Measurements from ENCODE around the gene FUBP3.
"Not testable (repeated sequence)": the region's sequence is repeated elsewhere in the genome, so short reads cannot be mapped to it uniquely, and the experiment has no call there.

FUBP3 gene

DNA sequence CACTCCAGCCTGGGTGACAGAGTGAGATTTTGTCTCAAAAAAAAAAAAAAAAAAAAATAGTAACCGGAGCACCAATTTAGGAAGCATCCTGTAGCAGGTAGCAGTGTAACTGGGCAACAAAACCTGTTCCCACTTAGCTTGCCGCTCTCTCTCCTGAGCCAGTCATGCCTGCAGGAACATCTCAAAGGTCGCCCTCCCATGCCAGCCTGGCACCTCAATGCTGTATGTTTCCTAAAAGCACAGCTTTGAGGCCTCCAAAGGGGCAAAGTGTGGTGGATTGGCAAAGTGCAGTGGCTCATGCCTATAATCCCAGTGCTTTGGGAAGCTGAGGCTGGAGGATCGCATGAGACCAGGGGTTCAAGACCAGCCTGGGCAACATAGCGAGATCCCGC is 22.3 kb upstream of the FUBP3 start:
- H3K4me1 ChIP-seq (ENCODE audit: low read length) = no peaks in the 10 kb centered on the region
- H3K79me2 ChIP-seq (ENCODE audit: low read length) = no peaks in the 10 kb centered on the region
- no peak for TF ChIP-seq EZH2phosphoT487 (IDR thresholded peaks at IDR 0.05; ENCODE audit: low read depth)
- TF ChIP-seq, protein P1, sequence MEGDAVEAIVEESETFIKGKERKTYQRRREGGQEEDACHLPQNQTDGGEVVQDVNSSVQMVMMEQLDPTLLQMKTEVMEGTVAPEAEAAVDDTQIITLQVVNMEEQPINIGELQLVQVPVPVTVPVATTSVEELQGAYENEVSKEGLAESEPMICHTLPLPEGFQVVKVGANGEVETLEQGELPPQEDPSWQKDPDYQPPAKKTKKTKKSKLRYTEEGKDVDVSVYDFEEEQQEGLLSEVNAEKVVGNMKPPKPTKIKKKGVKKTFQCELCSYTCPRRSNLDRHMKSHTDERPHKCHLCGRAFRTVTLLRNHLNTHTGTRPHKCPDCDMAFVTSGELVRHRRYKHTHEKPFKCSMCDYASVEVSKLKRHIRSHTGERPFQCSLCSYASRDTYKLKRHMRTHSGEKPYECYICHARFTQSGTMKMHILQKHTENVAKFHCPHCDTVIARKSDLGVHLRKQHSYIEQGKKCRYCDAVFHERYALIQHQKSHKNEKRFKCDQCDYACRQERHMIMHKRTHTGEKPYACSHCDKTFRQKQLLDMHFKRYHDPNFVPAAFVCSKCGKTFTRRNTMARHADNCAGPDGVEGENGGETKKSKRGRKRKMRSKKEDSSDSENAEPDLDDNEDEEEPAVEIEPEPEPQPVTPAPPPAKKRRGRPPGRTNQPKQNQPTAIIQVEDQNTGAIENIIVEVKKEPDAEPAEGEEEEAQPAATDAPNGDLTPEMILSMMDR (IDR thresholded peaks at IDR 0.05; ENCODE audit: low read depth, low read length) = no peak
- H3K27ac ChIP-seq (ENCODE audit: low read length) = no peak overlapping the region
- H3K36me3 ChIP-seq (replicated peaks; ENCODE audit: low read depth, low read length) = no peaks in the 10 kb centered on the region
- no peaks in the 10 kb centered on the region for H3K27me3 ChIP-seq (ENCODE audit: low read depth, low read length)
- H3K9me3 ChIP-seq (ENCODE audit: insufficient read depth, low read length) = no peaks in the 10 kb centered on the region
- H3K4me2 ChIP-seq (ENCODE audit: low read length) = no peak overlapping the region
- no peaks in the 10 kb centered on the region for H4K20me1 ChIP-seq (ENCODE audit: insufficient read depth, low read length)
- H2AFZ ChIP-seq (ENCODE audit: low read depth, low read length) = no peak overlapping the region
- no peak overlapping the region for H3K4me3 ChIP-seq (ENCODE audit: low read length)
- H3K9ac ChIP-seq (ENCODE audit: low read length) = no peak overlapping the region

DNA sequence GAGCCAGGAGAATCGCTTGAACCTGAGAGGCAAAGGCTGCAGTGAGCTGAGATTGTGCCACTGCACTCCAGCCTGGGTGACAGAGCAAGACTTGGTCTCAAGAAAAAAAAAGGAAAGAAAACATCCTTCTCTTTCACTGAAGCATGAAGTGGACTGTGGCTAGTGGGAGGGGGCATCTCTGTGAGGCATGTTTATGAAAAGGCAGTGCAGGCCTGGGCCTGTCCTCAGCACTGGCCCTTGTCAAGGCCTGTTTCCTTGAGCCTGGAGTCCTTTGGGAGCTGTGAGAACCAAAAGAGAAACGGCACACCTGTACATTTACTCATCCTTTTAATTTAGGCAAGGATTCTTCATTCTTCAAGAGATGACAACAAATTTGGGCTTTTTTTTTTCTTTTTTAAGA is 18.3 kb upstream of the FUBP3 start:
- H3K27me3 ChIP-seq (ENCODE audit: low read depth, low read length) = no peaks in the 10 kb centered on the region
- H4K20me1 ChIP-seq (ENCODE audit: insufficient read depth, low read length) = no peaks in the 10 kb centered on the region
- no peaks in the 10 kb centered on the region for H3K79me2 ChIP-seq (ENCODE audit: low read length)
- H3K27ac ChIP-seq (ENCODE audit: low read length) = no peak overlapping the region
- H3K4me3 ChIP-seq (ENCODE audit: low read length) = no peak overlapping the region
- no peaks in the 10 kb centered on the region for H3K36me3 ChIP-seq (replicated peaks; ENCODE audit: low read depth, low read length)
- H3K9ac ChIP-seq (ENCODE audit: low read length) = no peak overlapping the region
- H3K9me3 ChIP-seq (ENCODE audit: insufficient read depth, low read length) = no peaks in the 10 kb centered on the region
- H3K4me1 ChIP-seq (ENCODE audit: low read length) = no peaks in the 10 kb centered on the region
- H2AFZ ChIP-seq (ENCODE audit: low read depth, low read length) = no peak overlapping the region
- TF ChIP-seq, protein P1 (IDR thresholded peaks at IDR 0.05; ENCODE audit: low read depth, low read length) = no peak
- no peak for TF ChIP-seq EZH2phosphoT487 (IDR thresholded peaks at IDR 0.05; ENCODE audit: low read depth)
- no peak overlapping the region for H3K4me2 ChIP-seq (ENCODE audit: low read length)

DNA sequence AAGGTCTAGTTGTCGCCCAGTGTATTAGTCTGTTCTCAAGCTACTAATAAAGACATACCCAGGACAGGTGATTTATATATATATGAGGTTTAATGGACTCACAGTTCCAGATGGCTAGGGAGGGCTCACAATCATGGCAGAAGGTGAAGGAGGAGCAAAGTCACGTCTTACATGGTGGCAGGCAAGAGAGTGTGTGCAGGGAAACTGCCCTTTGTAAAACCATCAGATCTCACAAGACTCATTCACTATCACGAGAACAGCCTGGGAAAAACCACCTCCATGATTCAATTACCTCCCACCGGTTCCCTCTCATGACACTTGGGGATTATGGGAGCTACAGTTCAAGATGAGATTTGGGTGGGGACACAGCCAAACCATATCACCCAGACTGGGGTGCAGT is 16.9 kb upstream of the FUBP3 start:
- H3K27ac ChIP-seq (ENCODE audit: low read length); H2AFZ ChIP-seq (ENCODE audit: low read depth, low read length); H3K36me3 ChIP-seq (replicated peaks; ENCODE audit: low read depth, low read length); H3K4me2 ChIP-seq (ENCODE audit: low read length); H4K20me1 ChIP-seq (ENCODE audit: insufficient read depth, low read length); H3K4me3 ChIP-seq (ENCODE audit: low read length); H3K27me3 ChIP-seq (ENCODE audit: low read depth, low read length); H3K9ac ChIP-seq (ENCODE audit: low read length); H3K79me2 ChIP-seq (ENCODE audit: low read length); H3K9me3 ChIP-seq (ENCODE audit: insufficient read depth, low read length); H3K4me1 ChIP-seq (ENCODE audit: low read length): not testable (repeated sequence)

DNA sequence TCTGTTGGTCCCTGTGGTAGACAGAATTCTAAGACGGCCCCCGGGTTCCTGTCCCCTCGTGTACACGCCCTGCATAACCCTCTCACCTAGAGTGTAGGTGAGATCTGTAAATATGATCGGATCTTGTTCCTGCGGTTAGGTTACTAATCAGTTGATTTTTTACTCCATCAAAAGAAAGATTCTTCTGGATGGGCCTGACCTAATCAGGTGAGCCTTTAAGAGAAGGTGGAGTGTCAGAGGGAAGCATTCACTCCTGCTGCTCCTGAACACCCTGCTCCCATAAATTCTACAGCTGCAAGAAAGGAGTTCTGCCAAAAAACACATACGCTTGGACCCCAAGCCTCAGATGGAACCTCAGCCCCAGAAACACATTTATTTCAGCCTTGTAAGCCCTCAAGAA is 15.6 kb upstream of the FUBP3 start:
- no peak overlapping the region for H2AFZ ChIP-seq (ENCODE audit: low read depth, low read length)
- no peaks in the 10 kb centered on the region for H3K79me2 ChIP-seq (ENCODE audit: low read length)
- no peak overlapping the region for H3K27ac ChIP-seq (ENCODE audit: low read length)
- no peaks in the 10 kb centered on the region for H4K20me1 ChIP-seq (ENCODE audit: insufficient read depth, low read length)
- no peaks in the 10 kb centered on the region for H3K36me3 ChIP-seq (replicated peaks; ENCODE audit: low read depth, low read length)
- no peak overlapping the region for H3K4me2 ChIP-seq (ENCODE audit: low read length)
- H3K9me3 ChIP-seq (ENCODE audit: insufficient read depth, low read length) = no peaks in the 10 kb centered on the region
- TF ChIP-seq, protein P1 (IDR thresholded peaks at IDR 0.05; ENCODE audit: low read depth, low read length) = no peak
- TF ChIP-seq EZH2phosphoT487 (IDR thresholded peaks at IDR 0.05; ENCODE audit: low read depth) = no peak
- no peaks in the 10 kb centered on the region for H3K27me3 ChIP-seq (ENCODE audit: low read depth, low read length)
- H3K9ac ChIP-seq (ENCODE audit: low read length) = no peak overlapping the region
- H3K4me3 ChIP-seq (ENCODE audit: low read length) = no peak overlapping the region
- no peaks in the 10 kb centered on the region for H3K4me1 ChIP-seq (ENCODE audit: low read length)

DNA sequence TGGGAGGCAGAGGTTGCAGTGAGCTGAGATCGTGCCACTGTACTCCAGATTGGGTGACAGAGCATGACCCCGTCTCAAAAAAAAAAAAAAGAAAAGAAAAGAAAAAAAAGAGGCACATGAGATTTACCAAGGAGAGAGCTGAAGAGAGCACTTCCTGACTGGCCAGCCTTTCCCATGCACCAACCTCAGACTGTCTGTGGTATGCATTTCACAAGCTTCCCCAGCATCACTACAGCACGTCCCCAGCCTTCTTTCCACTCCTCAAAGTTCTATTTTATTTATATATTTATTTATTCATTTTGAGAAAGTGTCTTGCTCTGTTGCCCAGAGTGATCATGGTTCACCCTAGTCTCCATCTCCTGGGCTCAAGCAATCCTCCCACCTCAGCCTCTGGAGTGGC is 13.6 kb upstream of the FUBP3 start:
- Histone ChIP-seq H3K27ac (ENCODE audit: low read length) (no peak overlapping the region), H3K79me2 (ENCODE audit: low read length) (no peaks in the 10 kb centered on the region), H3K9ac (ENCODE audit: low read length) (no peak overlapping the region), H3K27me3 (ENCODE audit: low read depth, low read length) (no peaks in the 10 kb centered on the region), H3K4me3 (ENCODE audit: low read length) (no peak overlapping the region), H2AFZ (ENCODE audit: low read depth, low read length) (no peak overlapping the region), H4K20me1 (ENCODE audit: insufficient read depth, low read length) (no peaks in the 10 kb centered on the region), H3K36me3 (replicated peaks; ENCODE audit: low read depth, low read length) (no peaks in the 10 kb centered on the region), H3K9me3 (ENCODE audit: insufficient read depth, low read length) (no peaks in the 10 kb centered on the region), H3K4me2 (ENCODE audit: low read length) (no peak overlapping the region), H3K4me1 (ENCODE audit: low read length) (no peaks in the 10 kb centered on the region)
- TF ChIP-seq, protein P1 (IDR thresholded peaks at IDR 0.05; ENCODE audit: low read depth, low read length) = no peak
- no peak for TF ChIP-seq EZH2phosphoT487 (IDR thresholded peaks at IDR 0.05; ENCODE audit: low read depth)
